ENCODE measurements around the gene UNC13D.

The UNC13D gene

DNA sequence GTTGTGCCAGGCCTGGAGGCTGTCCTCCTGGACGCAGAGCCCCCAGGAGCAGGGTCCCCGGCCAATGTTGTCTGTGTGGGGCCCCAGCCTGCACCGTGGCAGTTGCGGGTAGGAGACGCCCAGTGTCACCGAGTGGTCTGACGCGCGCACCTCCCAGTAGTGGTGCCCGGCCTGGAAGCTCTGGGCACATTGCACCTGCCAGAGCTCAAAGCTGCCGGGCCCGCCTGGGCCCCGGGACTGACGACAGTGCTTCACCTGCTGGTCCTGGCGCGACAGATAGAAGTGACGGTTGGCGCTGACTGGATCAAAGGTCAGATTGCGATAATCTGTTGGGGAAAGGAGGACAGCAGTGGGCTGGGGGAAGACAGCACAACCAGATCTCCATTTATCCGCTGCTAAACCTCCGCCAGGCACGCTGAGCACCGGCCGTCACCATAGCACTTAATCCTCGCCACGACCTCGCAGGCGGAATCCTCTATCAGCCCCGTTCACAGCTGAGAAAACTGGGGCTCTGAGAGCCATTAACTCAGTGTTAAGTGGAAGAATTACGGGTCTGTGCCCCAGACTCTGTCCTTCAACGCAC lies 46.9 kb upstream of the UNC13D start:
- TF ChIP-seq TAF1 (IDR thresholded peaks at IDR 0.05; ENCODE audit: borderline replicate concordance, insufficient read depth, low read length) (no peak), FOXP2 (optimal IDR thresholded peaks at IDR 0.05; ENCODE audit: borderline replicate concordance, extremely low read depth, extremely low read length, insufficient read depth) (no peak), POLR2AphosphoS5 (IDR thresholded peaks at IDR 0.05; ENCODE audit: low read depth, low read length) (no peak), SIN3A (IDR thresholded peaks at IDR 0.05; ENCODE audit: borderline replicate concordance, insufficient read depth, low read length) (no peak)
- TF ChIP-seq, protein P1, sequence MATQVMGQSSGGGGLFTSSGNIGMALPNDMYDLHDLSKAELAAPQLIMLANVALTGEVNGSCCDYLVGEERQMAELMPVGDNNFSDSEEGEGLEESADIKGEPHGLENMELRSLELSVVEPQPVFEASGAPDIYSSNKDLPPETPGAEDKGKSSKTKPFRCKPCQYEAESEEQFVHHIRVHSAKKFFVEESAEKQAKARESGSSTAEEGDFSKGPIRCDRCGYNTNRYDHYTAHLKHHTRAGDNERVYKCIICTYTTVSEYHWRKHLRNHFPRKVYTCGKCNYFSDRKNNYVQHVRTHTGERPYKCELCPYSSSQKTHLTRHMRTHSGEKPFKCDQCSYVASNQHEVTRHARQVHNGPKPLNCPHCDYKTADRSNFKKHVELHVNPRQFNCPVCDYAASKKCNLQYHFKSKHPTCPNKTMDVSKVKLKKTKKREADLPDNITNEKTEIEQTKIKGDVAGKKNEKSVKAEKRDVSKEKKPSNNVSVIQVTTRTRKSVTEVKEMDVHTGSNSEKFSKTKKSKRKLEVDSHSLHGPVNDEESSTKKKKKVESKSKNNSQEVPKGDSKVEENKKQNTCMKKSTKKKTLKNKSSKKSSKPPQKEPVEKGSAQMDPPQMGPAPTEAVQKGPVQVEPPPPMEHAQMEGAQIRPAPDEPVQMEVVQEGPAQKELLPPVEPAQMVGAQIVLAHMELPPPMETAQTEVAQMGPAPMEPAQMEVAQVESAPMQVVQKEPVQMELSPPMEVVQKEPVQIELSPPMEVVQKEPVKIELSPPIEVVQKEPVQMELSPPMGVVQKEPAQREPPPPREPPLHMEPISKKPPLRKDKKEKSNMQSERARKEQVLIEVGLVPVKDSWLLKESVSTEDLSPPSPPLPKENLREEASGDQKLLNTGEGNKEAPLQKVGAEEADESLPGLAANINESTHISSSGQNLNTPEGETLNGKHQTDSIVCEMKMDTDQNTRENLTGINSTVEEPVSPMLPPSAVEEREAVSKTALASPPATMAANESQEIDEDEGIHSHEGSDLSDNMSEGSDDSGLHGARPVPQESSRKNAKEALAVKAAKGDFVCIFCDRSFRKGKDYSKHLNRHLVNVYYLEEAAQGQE (IDR thresholded peaks at IDR 0.05; ENCODE audit: insufficient read depth in 1 of 2, low read depth in 2 of 2, low read length in 2 of 2), result no peak

DNA sequence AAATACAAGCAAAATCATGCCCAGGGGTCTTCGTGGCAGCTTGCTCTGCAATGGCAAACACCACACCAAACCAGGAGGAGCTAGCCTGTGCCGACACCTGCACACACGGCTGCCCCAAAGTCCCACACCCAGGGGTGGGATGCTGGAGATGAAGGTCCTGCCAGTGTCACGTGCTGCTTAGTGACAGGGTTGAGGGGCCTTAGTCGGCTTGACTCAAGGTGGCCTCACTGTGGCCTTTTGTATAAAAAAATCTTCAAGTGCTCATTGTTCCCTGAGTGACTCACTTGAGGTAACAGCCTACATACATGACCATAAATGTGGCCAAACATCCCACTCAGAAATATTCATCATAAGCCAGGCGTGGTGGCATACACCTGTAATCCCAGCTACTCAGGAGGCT lies 45.2 kb upstream of the UNC13D start:
- TF ChIP-seq TAF1 (IDR thresholded peaks at IDR 0.05; ENCODE audit: borderline replicate concordance, insufficient read depth, low read length), result no peak
- no peak for TF ChIP-seq POLR2AphosphoS5 (IDR thresholded peaks at IDR 0.05; ENCODE audit: low read depth, low read length)
- no peak for TF ChIP-seq FOXP2 (optimal IDR thresholded peaks at IDR 0.05; ENCODE audit: borderline replicate concordance, extremely low read depth, extremely low read length, insufficient read depth)
- no peak for TF ChIP-seq SIN3A (IDR thresholded peaks at IDR 0.05; ENCODE audit: borderline replicate concordance, insufficient read depth, low read length)
- TF ChIP-seq, protein P1 (IDR thresholded peaks at IDR 0.05; ENCODE audit: insufficient read depth in 1 of 2, low read depth in 2 of 2, low read length in 2 of 2), result no peak

DNA sequence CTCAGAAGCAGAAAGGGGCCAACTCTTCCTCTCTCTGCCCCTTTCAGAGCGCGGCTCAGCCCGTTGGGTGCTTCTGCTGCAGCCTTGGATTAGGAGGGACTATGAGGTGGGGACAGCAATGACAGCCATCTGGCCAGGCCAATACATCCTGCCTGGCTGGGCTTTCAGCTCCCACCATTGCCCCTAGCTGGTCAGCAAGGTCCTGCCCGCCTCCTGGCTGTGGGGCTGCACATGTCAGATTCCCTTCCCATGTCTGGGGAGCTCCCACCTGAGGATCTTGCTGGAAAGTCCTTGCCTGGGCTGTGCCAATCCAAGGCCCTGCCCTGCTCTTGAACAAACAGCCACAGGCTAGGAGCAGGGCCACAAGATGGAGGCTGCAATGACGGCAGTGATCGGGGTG lies 44.3 kb upstream of the UNC13D start:
- TF ChIP-seq POLR2AphosphoS5 (IDR thresholded peaks at IDR 0.05; ENCODE audit: low read depth, low read length), result no peak
- no peak for TF ChIP-seq SIN3A (IDR thresholded peaks at IDR 0.05; ENCODE audit: borderline replicate concordance, insufficient read depth, low read length)
- TF ChIP-seq, protein P1 (IDR thresholded peaks at IDR 0.05; ENCODE audit: insufficient read depth in 1 of 2, low read depth in 2 of 2, low read length in 2 of 2), result no peak
- no peak for TF ChIP-seq TAF1 (IDR thresholded peaks at IDR 0.05; ENCODE audit: borderline replicate concordance, insufficient read depth, low read length)
- no peak for TF ChIP-seq FOXP2 (optimal IDR thresholded peaks at IDR 0.05; ENCODE audit: borderline replicate concordance, extremely low read depth, extremely low read length, insufficient read depth)

DNA sequence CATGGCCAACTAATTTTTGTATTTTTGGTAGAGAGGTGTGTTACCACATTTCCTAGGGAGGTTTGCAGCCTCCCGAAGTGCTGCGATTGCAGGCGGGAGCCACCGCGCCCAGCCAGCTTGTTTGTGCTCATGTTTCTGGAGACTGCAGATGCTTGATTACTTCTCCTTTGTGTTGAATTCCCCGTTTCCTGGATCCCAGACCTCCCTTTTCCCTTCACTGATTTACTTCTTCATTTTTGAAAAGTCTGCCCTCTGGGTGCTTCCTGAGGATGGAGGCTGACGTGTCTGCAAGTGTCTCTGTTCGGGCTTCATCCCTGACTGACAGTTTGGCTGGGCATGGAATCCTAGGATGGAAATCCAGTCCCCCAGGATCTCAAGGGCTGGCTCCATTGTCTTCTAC lies 41.2 kb upstream of the UNC13D start:
- no peak for TF ChIP-seq POLR2AphosphoS5 (IDR thresholded peaks at IDR 0.05; ENCODE audit: low read depth, low read length)
- TF ChIP-seq SIN3A (IDR thresholded peaks at IDR 0.05; ENCODE audit: borderline replicate concordance, insufficient read depth, low read length), result no peak
- TF ChIP-seq TAF1 (IDR thresholded peaks at IDR 0.05; ENCODE audit: borderline replicate concordance, insufficient read depth, low read length), result no peak
- TF ChIP-seq FOXP2 (optimal IDR thresholded peaks at IDR 0.05; ENCODE audit: borderline replicate concordance, extremely low read depth, extremely low read length, insufficient read depth), result no peak
- TF ChIP-seq, protein P1 (IDR thresholded peaks at IDR 0.05; ENCODE audit: insufficient read depth in 1 of 2, low read depth in 2 of 2, low read length in 2 of 2), result no peak

Measured in PFSK-1 (cell line).